CD4-positive, alpha-beta T cell (primary cell): ENCODE results near the gene SLC34A1. TPM values are rescaled to one million over a fixed set of nuclear protein-coding genes. Genes with fewer than 3 reads are reported as not detected.

Experiments used
- ATAC-seq: fragments of 200-7000 bp; cut with Tn5 transposase; one replicate; pipeline ENCODE4 v1.10.0; 2022; ENCODE audit warnings: mild to moderate bottlenecking; ENCODE audit not compliant: poor library complexity
- CTCF ChIA-PET: fragments of 350-600 bp; sonication (Branson Sonifier 250); formaldehyde crosslinking; loops from one replicate; lab custom pipeline; 2021; ENCODE audit warnings: antibody characterized with exemption, inconsistent platforms; lab: Charles Lee
- POLR2A ChIA-PET: fragments of 350-600 bp; sonication (Branson Sonifier 250); formaldehyde crosslinking; loops from one replicate; lab custom pipeline; 2021; ENCODE audit warnings: antibody characterized with exemption, inconsistent platforms; lab: Charles Lee
- DNase-seq, 14 experiments: peaks; one replicate each; pipeline ENCODE4 v3.0.0-alpha.2; 2013 to 2020; ENCODE audit warnings: mixed read lengths in 2 of 14
- H3K27ac ChIP-seq, 2 donors: one replicate each; pipeline versions ENCODE4 v1.5.1 to v1.7.0; 2013; ENCODE audit warnings: low read length in 2 of 2, low read depth in 1 of 2, mild to moderate bottlenecking in 1 of 2
- H3K27me3 ChIP-seq, 2 experiments: 1 replicate in 1 of 2; 2 replicates in 1 of 2; pipeline versions ENCODE4 v1.6.1 to v1.7.0; 2013; ENCODE audit warnings: low read length in 2 of 2, control low read depth in 1 of 2, mild to moderate bottlenecking in 1 of 2, moderate library complexity in 1 of 2; ENCODE audit not compliant: insufficient read depth in 2 of 2, control insufficient read depth in 1 of 2
- H3K36me3 ChIP-seq: one replicate; pipeline ENCODE4 v1.6.1; 2013; ENCODE audit warnings: low read length, control low read depth; ENCODE audit not compliant: insufficient read depth
- H3K4me1 ChIP-seq: one replicate; pipeline ENCODE4 v1.6.1; 2013; ENCODE audit warnings: low read length, control low read depth; ENCODE audit not compliant: insufficient read depth
- H3K4me3 ChIP-seq: one replicate; pipeline ENCODE4 v1.5.1; 2013; ENCODE audit warnings: mild to moderate bottlenecking, low read length, moderate library complexity
- H3K9me3 ChIP-seq, 2 experiments: 1 replicate in 1 of 2; 2 replicates in 1 of 2; pipeline versions ENCODE4 v1.6.1 to v1.7.0; 2013; ENCODE audit warnings: low read length in 2 of 2, mild to moderate bottlenecking in 2 of 2, control low read depth in 1 of 2, moderate library complexity in 1 of 2; ENCODE audit not compliant: control insufficient read depth in 1 of 2, insufficient read depth in 1 of 2
- H3K27ac Mint-ChIP-seq: one replicate; pipeline ENCODE4 v1.8.0; 2020; ENCODE audit warnings: mixed read lengths
- H3K27me3 Mint-ChIP-seq: one replicate; pipeline ENCODE4 v1.8.0; 2021; ENCODE audit warnings: mixed read lengths
- H3K36me3 Mint-ChIP-seq: one replicate; pipeline ENCODE4 v1.8.0; 2021; ENCODE audit warnings: low read depth, mixed read lengths
- H3K4me1 Mint-ChIP-seq: one replicate; pipeline ENCODE4 v1.8.0; 2021; ENCODE audit warnings: low read depth, mixed read lengths
- H3K4me3 Mint-ChIP-seq: one replicate; pipeline ENCODE4 v1.8.0; 2020; ENCODE audit warnings: mild to moderate bottlenecking, mixed read lengths
- H3K9me3 Mint-ChIP-seq: one replicate; pipeline ENCODE4 v1.8.0; 2020; ENCODE audit warnings: mixed read lengths
- CTCF ChIP-seq: fragments of 200-600 bp; IDR thresholded peaks from one replicate; pipeline ENCODE4 v1.8.0; 2022; ENCODE audit warnings: antibody characterized with exemption, mild to moderate bottlenecking
- intact Hi-C, 2 experiments: fragments of 100-400 bp; cut with DNase I in 1 of 2; cut with micrococcal nuclease in 1 of 2; formaldehyde crosslinking; loops; one replicate each; pipeline versions ENCODE4 v1.15.1 to v1.9.0; 2023 to 2025; cut with DNase I, micrococcal nuclease
- total RNA-seq, 174 experiments: library from RNA in 2 of 174; stranded (reverse) in 2 of 174; gene quantifications; one replicate each; pipeline ENCODE4 v1.2.3 and lab custom pipeline; 2021 to 2026

SLC34A1 gene
- total RNA-seq, 2 experiments from 2014 or later: not detected

GRCh38 chr5:177353093-177353492, 31.1 kb upstream of the SLC34A1 start:
- H3K27me3 Mint-ChIP-seq: no peaks in the 10 kb centered on the region
- ChIA-PET CTCF (interaction anchor here (0.7 to 1.8 kb wide), 4 partner anchors 8 to 877 kb away, joined by 3 to 6 read pairs (median 4); no protein-coding TSS in a partner anchor), POLR2A (no interaction called here)
- TF ChIP-seq CTCF: no peak
- Histone ChIP-seq H3K27me3 (no peaks in the 10 kb centered on the region), H3K4me3 (no peak overlapping the region), H3K4me1 (peaks cover 69% of the 10 kb centered on the region), H3K27ac (no peak overlapping the region), H3K36me3 (peaks cover 15% of the 10 kb centered on the region), H3K9me3 (no peaks in the 10 kb centered on the region)
- H3K27ac Mint-ChIP-seq: peak overlapping the region; percentile 14
- peaks cover 73% of the 10 kb centered on the region for H3K4me1 Mint-ChIP-seq
- H3K36me3 Mint-ChIP-seq: peaks cover 32% of the 10 kb centered on the region
- H3K9me3 Mint-ChIP-seq: no peaks in the 10 kb centered on the region
- no peak for DNase-seq
- ATAC-seq: no peak
- peak overlapping the region; percentile 61 for H3K4me3 Mint-ChIP-seq
- intact Hi-C loops: loop anchor here in 1 of 2 experiments (5.0 to 10.0 kb wide), 3 partner anchors 221 to 968 kb away; partner anchors contain the start of genes HIGD2A, NHP2, NOP16 and NSD1

- CTCF ChIA-PET: interaction anchor here (0.9 to 5.0 kb wide), 3 partner anchors 16 to 36 kb away, joined by 3 to 31 read pairs (median 3); no protein-coding TSS in a partner anchor
- DNase-seq (no peak), ATAC-seq (no peak)
- H3K27me3 Mint-ChIP-seq: no peaks in the 10 kb centered on the region
- Histone ChIP-seq H3K4me3 (no peak overlapping the region), H3K36me3 (peaks cover 9% of the 10 kb centered on the region), H3K27me3 (no peaks in the 10 kb centered on the region), H3K4me1 (peaks cover 73% of the 10 kb centered on the region), H3K27ac (no peak overlapping the region), H3K9me3 (no peaks in the 10 kb centered on the region)
- H3K4me3 Mint-ChIP-seq: peak overlapping the region; percentile 31
- TF ChIP-seq CTCF: no peak
- H3K4me1 Mint-ChIP-seq: peaks cover 77% of the 10 kb centered on the region
- peaks cover 34% of the 10 kb centered on the region for H3K36me3 Mint-ChIP-seq
- H3K27ac Mint-ChIP-seq: peak overlapping the region; percentile 10
- POLR2A ChIA-PET: interaction anchor here (1.6 kb wide), 1 partner anchor 21 kb away, joined by 3 read pairs; no protein-coding TSS in a partner anchor
- intact Hi-C loops: loop anchor here in 1 of 2 experiments (5.0 to 10.0 kb wide), 3 partner anchors 222 to 969 kb away; partner anchors contain the start of genes HIGD2A, NHP2, NOP16 and NSD1
- H3K9me3 Mint-ChIP-seq: no peaks in the 10 kb centered on the region
Observed at GRCh38 chr5:177354256-177354655, 30.0 kb upstream of the SLC34A1 start.

GRCh38 chr5:177354711-177355110, 29.5 kb upstream of the SLC34A1 start:
- no peak overlapping the region for H3K4me3 ChIP-seq
- Mint-ChIP-seq H3K36me3 (peaks cover 32% of the 10 kb centered on the region), H3K27me3 (no peaks in the 10 kb centered on the region), H3K9me3 (no peaks in the 10 kb centered on the region), H3K4me1 (peaks cover 77% of the 10 kb centered on the region), H3K27ac (peak overlapping the region; percentile 10), H3K4me3 (peak overlapping the region; percentile 31)
- H3K4me1 ChIP-seq: peaks cover 74% of the 10 kb centered on the region
- TF ChIP-seq CTCF: no peak
- H3K36me3 ChIP-seq: peaks cover 8% of the 10 kb centered on the region
- no peaks in the 10 kb centered on the region for H3K27me3 ChIP-seq
- POLR2A ChIA-PET: interaction anchor here (1.4 to 1.6 kb wide), 2 partner anchors 21 to 49 kb away, joined by 3 read pairs; no protein-coding TSS in a partner anchor
- ATAC-seq (no peak), DNase-seq (no peak)
- H3K27ac ChIP-seq: no peak overlapping the region
- intact Hi-C loops: loop anchor here (5.0 to 10.0 kb wide), 4 partner anchors 42 to 970 kb away; partner anchors contain the start of genes HIGD2A (in 1 of the 2), MXD3 (in 1 of the 2), NHP2 (in 1 of the 2) and NOP16 (in 1 of the 2)
- no peaks in the 10 kb centered on the region for H3K9me3 ChIP-seq
- CTCF ChIA-PET: interaction anchor here (0.9 to 5.0 kb wide), 4 partner anchors 15 to 37 kb away, joined by 3 to 31 read pairs (median 3); no protein-coding TSS in a partner anchor
